Right lobe of liver (tissue), 6 donors: ENCODE data around the gene DCBLD2. TPM values are rescaled to one million over a fixed set of nuclear protein-coding genes. Genes with fewer than 3 reads are reported as not detected.

Experiments
- ATAC-seq, 4 donors: fragments of 200-7000 bp; cut with Tn5 transposase; one replicate each; pipeline ENCODE4 v1.9.1; 2020; ENCODE audit warnings: mild to moderate bottlenecking in 4 of 4, moderate library complexity in 4 of 4
- DNase-seq, 3 donors: peaks; one replicate each; pipeline ENCODE4 v3.0.0-alpha.2; 2020
- H3K27ac ChIP-seq, 3 donors: fragments of 200-600 bp; one replicate each; pipeline ENCODE4 v1.8.0; 2022
- H3K27me3 ChIP-seq, 2 donors: fragments of 200-600 bp; one replicate each; pipeline ENCODE4 v1.8.0; 2022
- H3K36me3 ChIP-seq, 4 donors: fragments of 200-600 bp; sonication (generic) in 1 of 4; one replicate each; pipeline versions ENCODE4 v1.5.1 to v1.8.0; 2017 to 2022; ENCODE audit warnings: control low read depth in 1 of 4
- H3K4me1 ChIP-seq, 4 donors: fragments of 200-600 bp; sonication (generic) in 1 of 4; one replicate each; pipeline versions ENCODE4 v1.5.1 to v1.8.0; 2017 to 2022; ENCODE audit warnings: control low read depth in 1 of 4
- H3K4me3 ChIP-seq, 3 donors: fragments of 200-600 bp; one replicate each; pipeline ENCODE4 v1.8.0; 2022
- H3K9me3 ChIP-seq, 4 donors: fragments of 200-600 bp; sonication (generic) in 1 of 4; one replicate each; pipeline versions ENCODE4 v1.5.1 to v1.8.0; 2017 to 2022; ENCODE audit warnings: control low read depth in 1 of 4
- POLR2A ChIP-seq: fragments of 450-650 bp; IDR thresholded peaks from one replicate; pipeline ENCODE4 v1.6.1; 2017; ENCODE audit warnings: antibody characterized with exemption, mild to moderate bottlenecking
- WGBS: methylation state at CpG from one replicate; pipeline ENCODE4 v1.1.6; 2018; ENCODE audit warnings: low coverage, low lambda C conversion rate; ENCODE audit not compliant: insufficient coverage; ENCODE audit errors: missing lambda C conversion rate; 5-methylcytosine and 5-hydroxymethylcytosine counted together
- intact Hi-C, 2 donors: fragments of 100-400 bp; cut with DNase I; formaldehyde crosslinking; loops; one replicate each; pipeline versions ENCODE4 v1.11.2 to v1.14.1; 2022
- total RNA-seq, 6 experiments: library from RNA; depleted of rRNA in 2 of 6; stranded (reverse); fragments of >200 nt in 2 of 6; fragmentation: NEBNext Ultra II Directional in 3 of 6; extraction: Animal tissue kit (Norgen Biotek cat#: 25700) in 3 of 6; gene quantifications; one replicate each; pipeline versions ENCODE4 v1.1.0 to v1.2.4, GENCODE V29; 2016 to 2023
- TF ChIP-seq, protein P1 (sequence below), 4 donors: fragments of 200-600 bp in 3 of 4; fragments of 450-650 bp in 1 of 4; IDR thresholded peaks; one replicate each; pipeline versions ENCODE4 v1.5.1 to v1.8.0; 2016 to 2022; ENCODE audit warnings: antibody characterized with exemption in 4 of 4, mild to moderate bottlenecking in 2 of 4
- donor health status: DM: no; HTN: yes; CAD: no.
- donor health status: DM: no; HTN: no; CAD: no.
- donor health status: DM: no; HTN: no; CAD: no.
- donor health status: DM: no; HTN: yes; CAD: no.
- donor health status: DM: no; HTN: yes; CAD: no.

Gene DCBLD2
- total RNA-seq, 6 experiments from 2014 or later, result 8.1 to 11.3 (median 10.6) TPM

DNA sequence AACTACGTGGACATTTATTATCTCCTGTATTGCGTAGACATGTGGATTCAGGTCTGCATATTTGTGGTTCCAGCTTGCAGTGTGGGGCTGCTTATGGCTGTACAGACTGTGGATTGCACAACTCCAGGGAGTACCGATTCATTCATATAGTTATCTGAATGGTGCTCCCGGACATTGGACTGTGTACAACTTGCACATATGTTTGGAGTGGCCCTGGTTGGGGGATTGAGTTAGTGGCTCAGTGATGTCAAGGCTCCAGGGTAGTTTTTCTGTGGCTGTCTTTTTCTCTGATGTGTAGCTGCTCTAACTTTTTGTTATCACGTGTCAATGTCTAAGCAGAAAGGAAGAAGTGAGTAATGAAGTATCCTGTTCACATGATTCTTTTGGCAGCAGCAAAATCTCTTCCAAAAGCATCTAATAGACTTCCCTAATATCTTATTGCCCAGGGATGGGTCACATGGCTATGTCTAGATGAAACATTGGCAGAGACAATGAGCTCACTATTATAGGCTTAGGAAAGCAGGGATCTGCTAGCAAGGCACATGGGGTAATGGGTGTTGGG, 122.6 kb downstream of the DCBLD2 start:
- H3K27me3 ChIP-seq, result no peaks in the 10 kb centered on the region
- 18% methylated on average over 5 of the region's 5 CpGs for WGBS
- no peak overlapping the region for H3K4me3 ChIP-seq
- no peaks in the 10 kb centered on the region for H3K9me3 ChIP-seq
- peaks cover 0 to 3% (median 0%) of the 10 kb centered on the region in 4 donors for H3K36me3 ChIP-seq
- peak overlapping the region; percentile 12 to 61 (median 44) for H3K27ac ChIP-seq
- ATAC-seq, result peak in 3 of 4 donors; percentile 31 to 43 (median 37)
- no peak for DNase-seq
- H3K4me1 ChIP-seq, result peaks cover 3 to 67% (median 26%) of the 10 kb centered on the region in 4 donors
- TF ChIP-seq POLR2A, result no peak
- TF ChIP-seq, protein P1, sequence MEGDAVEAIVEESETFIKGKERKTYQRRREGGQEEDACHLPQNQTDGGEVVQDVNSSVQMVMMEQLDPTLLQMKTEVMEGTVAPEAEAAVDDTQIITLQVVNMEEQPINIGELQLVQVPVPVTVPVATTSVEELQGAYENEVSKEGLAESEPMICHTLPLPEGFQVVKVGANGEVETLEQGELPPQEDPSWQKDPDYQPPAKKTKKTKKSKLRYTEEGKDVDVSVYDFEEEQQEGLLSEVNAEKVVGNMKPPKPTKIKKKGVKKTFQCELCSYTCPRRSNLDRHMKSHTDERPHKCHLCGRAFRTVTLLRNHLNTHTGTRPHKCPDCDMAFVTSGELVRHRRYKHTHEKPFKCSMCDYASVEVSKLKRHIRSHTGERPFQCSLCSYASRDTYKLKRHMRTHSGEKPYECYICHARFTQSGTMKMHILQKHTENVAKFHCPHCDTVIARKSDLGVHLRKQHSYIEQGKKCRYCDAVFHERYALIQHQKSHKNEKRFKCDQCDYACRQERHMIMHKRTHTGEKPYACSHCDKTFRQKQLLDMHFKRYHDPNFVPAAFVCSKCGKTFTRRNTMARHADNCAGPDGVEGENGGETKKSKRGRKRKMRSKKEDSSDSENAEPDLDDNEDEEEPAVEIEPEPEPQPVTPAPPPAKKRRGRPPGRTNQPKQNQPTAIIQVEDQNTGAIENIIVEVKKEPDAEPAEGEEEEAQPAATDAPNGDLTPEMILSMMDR (IDR thresholded peaks at IDR 0.05), result no peak
- intact Hi-C loops, result no loop called here

DNA sequence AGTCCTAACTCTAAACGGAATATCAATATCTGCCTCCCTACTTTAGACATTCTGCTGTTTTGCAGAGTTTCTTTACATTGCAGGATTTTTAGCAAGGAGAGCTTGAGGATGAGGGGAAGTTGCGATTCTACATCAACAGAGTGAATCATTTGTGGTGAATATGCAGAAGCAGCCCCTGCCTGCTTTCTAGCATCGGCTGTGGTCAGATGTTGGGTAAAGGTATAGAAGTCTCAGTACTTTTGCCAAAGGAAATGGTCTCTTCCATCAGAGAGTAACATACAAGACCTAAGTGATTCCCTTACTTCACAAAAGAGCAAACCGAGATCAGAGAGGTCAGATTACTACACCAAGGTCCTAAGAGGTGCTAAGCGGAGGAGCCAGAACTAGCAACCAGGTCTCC, 123.1 kb downstream of the DCBLD2 start:
- Histone ChIP-seq H3K4me3 (no peak overlapping the region), H3K27me3 (no peaks in the 10 kb centered on the region), H3K4me1 (peaks cover 0 to 61% (median 23%) of the 10 kb centered on the region in 4 donors), H3K9me3 (no peaks in the 10 kb centered on the region), H3K27ac (peak overlapping the region; percentile 12 to 61 (median 44)), H3K36me3 (peaks cover 0 to 9% (median 0%) of the 10 kb centered on the region in 4 donors)
- intact Hi-C loops, result no loop called here
- TF ChIP-seq, protein P1 (IDR thresholded peaks at IDR 0.05), result no peak
- no peak for TF ChIP-seq POLR2A
- ATAC-seq (no peak), DNase-seq (no peak)
- 63% methylated on average over 5 of the region's 5 CpGs for WGBS

DNA sequence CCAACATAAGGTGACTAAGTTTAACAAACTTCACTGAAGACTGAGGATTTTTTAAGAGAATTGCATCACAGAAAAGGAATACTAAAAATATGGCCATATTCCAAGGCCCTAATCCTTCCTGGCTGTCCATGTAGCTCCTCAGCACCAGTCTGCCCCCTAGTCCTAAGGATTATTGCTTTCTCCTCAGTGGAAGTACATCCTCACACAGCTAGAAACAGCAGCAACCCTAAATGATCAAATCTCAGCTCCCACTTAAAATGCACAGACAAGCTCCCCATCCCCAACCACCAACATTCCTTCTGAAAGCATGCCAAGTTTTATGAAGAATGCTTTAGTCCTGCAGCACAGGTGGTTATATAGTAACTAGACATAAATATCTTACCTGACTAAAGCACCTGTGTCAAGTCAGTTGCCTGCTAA, 123.7 kb downstream of the DCBLD2 start:
- H3K27me3 ChIP-seq, result no peaks in the 10 kb centered on the region
- intact Hi-C loops, result no loop called here
- no peak overlapping the region for H3K4me3 ChIP-seq
- DNase-seq, result no peak
- H3K27ac ChIP-seq, result peak overlapping the region; percentile 22 to 61 (median 44)
- TF ChIP-seq POLR2A, result no peak
- TF ChIP-seq, protein P1 (IDR thresholded peaks at IDR 0.05), result no peak
- ATAC-seq, result peak in 2 of 4 donors; percentile 2 to 4
- peaks cover 0 to 55% (median 20%) of the 10 kb centered on the region in 4 donors for H3K4me1 ChIP-seq
- no peaks in the 10 kb centered on the region for H3K9me3 ChIP-seq
- H3K36me3 ChIP-seq, result peaks cover 0 to 11% (median 0%) of the 10 kb centered on the region in 4 donors

DNA sequence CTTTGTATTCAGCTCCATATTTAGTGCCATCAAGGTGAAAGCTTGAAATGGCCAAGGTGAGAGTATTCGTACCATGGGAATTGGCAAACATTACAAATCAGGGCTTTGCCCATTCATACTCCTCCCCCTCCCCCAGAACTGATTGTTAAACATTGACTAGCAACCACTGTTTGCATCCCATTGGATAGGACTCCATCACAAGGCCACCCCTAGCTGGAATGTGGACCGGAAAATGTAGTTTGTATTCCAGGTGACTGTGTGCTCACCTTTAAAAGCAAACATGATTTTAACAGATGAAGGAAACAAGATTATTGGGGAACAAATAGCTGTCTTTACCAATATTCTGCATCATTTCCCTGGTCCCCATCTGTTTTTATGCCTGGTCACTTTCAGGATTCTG, 124.2 kb downstream of the DCBLD2 start:
- intact Hi-C loops, result no loop called here
- no peak overlapping the region for H3K4me3 ChIP-seq
- peak; percentile 88 to 97 (median 94) for ATAC-seq
- no peaks in the 10 kb centered on the region for H3K9me3 ChIP-seq
- TF ChIP-seq, protein P1 (IDR thresholded peaks at IDR 0.05), result no peak
- peak; percentile 33 for TF ChIP-seq POLR2A
- H3K27ac ChIP-seq, result peak overlapping the region in 2 of 3 donors; percentile 44 to 61
- DNase-seq, result peak in 1 of 3 donors; percentile 78
- H3K4me1 ChIP-seq, result peaks cover 0 to 52% (median 20%) of the 10 kb centered on the region in 4 donors
- no peaks in the 10 kb centered on the region for H3K27me3 ChIP-seq
- H3K36me3 ChIP-seq, result peaks cover 0 to 11% (median 0%) of the 10 kb centered on the region in 4 donors
- 25% methylated on average over 2 of the region's 2 CpGs for WGBS

DNA sequence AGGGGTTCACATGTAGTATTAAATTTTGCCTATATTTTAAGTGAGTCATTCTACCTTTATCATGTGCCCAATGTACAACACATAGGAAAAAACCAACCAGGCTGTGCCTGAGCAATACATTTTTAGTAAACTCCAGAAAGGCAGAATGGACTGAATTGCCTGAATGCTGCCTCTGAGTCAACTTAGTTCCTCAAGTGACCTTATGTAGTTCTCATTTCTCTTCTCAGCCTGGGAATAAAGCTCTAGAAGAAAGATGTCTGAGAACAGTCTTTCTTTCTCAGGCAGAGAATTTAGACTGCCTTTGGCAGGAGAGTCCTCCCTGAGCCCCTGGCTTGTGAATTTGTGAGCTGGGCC, 125.4 kb downstream of the DCBLD2 start:
- TF ChIP-seq POLR2A, result no peak
- TF ChIP-seq, protein P1 (IDR thresholded peaks at IDR 0.05), result no peak
- Histone ChIP-seq H3K9me3 (no peaks in the 10 kb centered on the region), H3K4me1 (peaks cover 0 to 42% (median 20%) of the 10 kb centered on the region in 4 donors), H3K36me3 (peaks cover 0 to 11% (median 3%) of the 10 kb centered on the region in 4 donors), H3K4me3 (no peak overlapping the region), H3K27ac (peak overlapping the region in 1 of 3 donors; percentile 40), H3K27me3 (no peaks in the 10 kb centered on the region)
- DNase-seq (no peak), ATAC-seq (no peak)
- intact Hi-C loops, result no loop called here
